Prostate gland (tissue), 2 donors: ENCODE results near the gene MAN2B1. TPM values are rescaled to one million over a fixed set of nuclear protein-coding genes. Genes with fewer than 3 reads are reported as not detected.
"Not testable (repeated sequence)": the region's sequence is repeated elsewhere in the genome, so short reads cannot be mapped to it uniquely, and the experiment has no call there.

ENCODE experiments used
- DNase-seq: peaks from one replicate; pipeline ENCODE4 v3.0.0-alpha.2; 2019; ENCODE audit warnings: low spot score
- H3K27ac ChIP-seq, 2 donors: fragments of 200-600 bp; sonication (generic); 2 replicates each; pipeline ENCODE4 v1.5.1; 2017 to 2019
- H3K27me3 ChIP-seq: fragments of 200-600 bp; sonication (generic); replicated peaks from 2 replicates; pipeline ENCODE4 v1.5.1; 2019; ENCODE audit not compliant: insufficient read depth
- H3K36me3 ChIP-seq, 2 donors: fragments of 200-600 bp; sonication (generic); 1 replicate in 1 of 2; 2 replicates in 1 of 2; pipeline versions ENCODE4 v1.5.1 to v1.8.1; 2017 to 2019
- H3K4me1 ChIP-seq: fragments of 200-600 bp; sonication (generic); replicated peaks from 2 replicates; pipeline ENCODE4 v1.5.1; 2019
- H3K4me3 ChIP-seq, 2 donors: fragments of 200-600 bp; sonication (generic); 2 replicates each; pipeline ENCODE4 v1.5.1; 2017 to 2019
- H3K9me3 ChIP-seq: fragments of 200-600 bp; sonication (generic); 2 replicates; pipeline ENCODE4 v1.5.1; 2017
- POLR2A ChIP-seq: fragments of 450-650 bp; IDR thresholded peaks from one replicate; pipeline ENCODE4 v1.6.1; 2016; ENCODE audit warnings: antibody characterized with exemption, mild to moderate bottlenecking
- POLR2AphosphoS5 ChIP-seq: sonication (generic); formaldehyde crosslinking; IDR thresholded peaks from one replicate; pipeline ENCODE4 v1.6.1; 2017; ENCODE audit warnings: antibody characterized with exemption
- WGBS: methylation state at CpG from one replicate; pipeline ENCODE4 v1.1.5; 2018; 5-methylcytosine and 5-hydroxymethylcytosine counted together
- intact Hi-C: fragments of 100-400 bp; cut with DNase I; formaldehyde crosslinking; loops from one replicate; pipeline ENCODE4 v1.14.2; 2022
- total RNA-seq, 2 donors: library from RNA; depleted of rRNA; stranded (reverse); fragments of >200 nt; gene quantifications; one replicate each; pipeline ENCODE4 v1.1.0, GENCODE V29; 2016
- TF ChIP-seq, protein P1 (sequence below), 4 experiments: fragments of 200-600 bp in 2 of 4; fragments of 450-650 bp in 2 of 4; sonication (generic) in 2 of 4; IDR thresholded peaks; 1 replicate in 3 of 4; 2 replicates in 1 of 4; pipeline ENCODE4 v1.5.1; 2016 to 2019; ENCODE audit warnings: antibody characterized with exemption in 4 of 4, mild to moderate bottlenecking in 2 of 4, moderate library complexity in 2 of 4

MAN2B1 gene
- total RNA-seq, 2 donors from 2014 or later, result 60.2 to 91.9 TPM

DNA sequence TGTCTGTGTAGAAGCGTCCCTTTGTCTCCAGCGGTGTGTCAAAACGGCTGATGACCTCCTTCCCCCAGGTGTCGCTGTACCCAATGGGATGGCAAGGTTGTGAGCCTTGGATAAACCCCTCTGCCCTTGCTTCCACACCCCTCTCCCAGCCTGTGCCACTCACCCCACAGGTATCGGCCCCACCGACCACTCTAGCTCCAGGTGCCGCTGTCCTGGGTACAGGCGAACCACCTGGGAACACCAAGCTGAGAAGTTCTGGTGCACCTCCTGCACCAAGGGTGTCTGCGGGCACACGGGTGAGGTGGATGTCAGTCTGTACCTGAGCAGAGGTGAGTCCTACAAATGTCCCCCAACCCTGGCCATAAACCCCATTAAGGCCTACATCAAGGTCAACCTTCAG lies 16.6 kb downstream of the MAN2B1 start:
- Histone ChIP-seq H3K4me1 (peaks cover 5% of the 10 kb centered on the region), H3K4me3 (no peak overlapping the region), H3K27me3 (no peaks in the 10 kb centered on the region), H3K27ac (no peak overlapping the region), H3K9me3 (no peaks in the 10 kb centered on the region), H3K36me3 (no peaks in the 10 kb centered on the region)
- intact Hi-C loops, result no loop called here
- TF ChIP-seq, protein P1, sequence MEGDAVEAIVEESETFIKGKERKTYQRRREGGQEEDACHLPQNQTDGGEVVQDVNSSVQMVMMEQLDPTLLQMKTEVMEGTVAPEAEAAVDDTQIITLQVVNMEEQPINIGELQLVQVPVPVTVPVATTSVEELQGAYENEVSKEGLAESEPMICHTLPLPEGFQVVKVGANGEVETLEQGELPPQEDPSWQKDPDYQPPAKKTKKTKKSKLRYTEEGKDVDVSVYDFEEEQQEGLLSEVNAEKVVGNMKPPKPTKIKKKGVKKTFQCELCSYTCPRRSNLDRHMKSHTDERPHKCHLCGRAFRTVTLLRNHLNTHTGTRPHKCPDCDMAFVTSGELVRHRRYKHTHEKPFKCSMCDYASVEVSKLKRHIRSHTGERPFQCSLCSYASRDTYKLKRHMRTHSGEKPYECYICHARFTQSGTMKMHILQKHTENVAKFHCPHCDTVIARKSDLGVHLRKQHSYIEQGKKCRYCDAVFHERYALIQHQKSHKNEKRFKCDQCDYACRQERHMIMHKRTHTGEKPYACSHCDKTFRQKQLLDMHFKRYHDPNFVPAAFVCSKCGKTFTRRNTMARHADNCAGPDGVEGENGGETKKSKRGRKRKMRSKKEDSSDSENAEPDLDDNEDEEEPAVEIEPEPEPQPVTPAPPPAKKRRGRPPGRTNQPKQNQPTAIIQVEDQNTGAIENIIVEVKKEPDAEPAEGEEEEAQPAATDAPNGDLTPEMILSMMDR (IDR thresholded peaks at IDR 0.05), result no peak
- TF ChIP-seq POLR2A (no peak), POLR2AphosphoS5 (no peak)
- DNase-seq, result no peak
- 96% methylated on average over 10 of the region's 10 CpGs for WGBS

DNA sequence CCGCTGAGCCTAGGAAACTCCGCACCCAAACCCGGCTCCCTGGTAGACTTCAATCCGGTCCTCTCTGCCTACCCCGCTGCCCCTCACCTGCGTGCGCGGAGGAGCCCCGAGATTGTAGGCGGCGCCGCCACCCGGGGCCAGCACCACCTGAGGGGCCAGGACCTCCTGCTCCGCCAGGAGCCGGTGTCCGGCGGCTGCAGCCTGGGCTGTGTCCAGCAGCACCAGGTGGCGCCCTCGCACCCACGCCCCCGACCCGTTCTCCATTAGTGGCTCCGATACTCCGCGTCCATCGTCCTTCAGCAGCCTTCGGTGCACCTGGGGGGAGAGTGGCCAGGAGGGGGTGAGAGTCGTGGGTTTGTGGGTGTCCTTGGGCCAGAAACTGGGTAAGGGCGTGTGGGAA lies 18.5 kb downstream of the MAN2B1 start:
- H3K4me1 ChIP-seq, result peaks cover 5% of the 10 kb centered on the region
- no peak for DNase-seq
- no peaks in the 10 kb centered on the region for H3K27me3 ChIP-seq
- no peaks in the 10 kb centered on the region for H3K9me3 ChIP-seq
- no peak overlapping the region for H3K27ac ChIP-seq
- intact Hi-C loops, result no loop called here
- no peak for TF ChIP-seq POLR2AphosphoS5
- TF ChIP-seq, protein P1 (IDR thresholded peaks at IDR 0.05), result peak in 1 of 4 experiments; percentile 29
- TF ChIP-seq POLR2A, result no peak
- 20% methylated on average over 26 of the region's 29 CpGs for WGBS
- no peaks in the 10 kb centered on the region for H3K36me3 ChIP-seq
- peak overlapping the region; percentile 12 to 20 for H3K4me3 ChIP-seq

DNA sequence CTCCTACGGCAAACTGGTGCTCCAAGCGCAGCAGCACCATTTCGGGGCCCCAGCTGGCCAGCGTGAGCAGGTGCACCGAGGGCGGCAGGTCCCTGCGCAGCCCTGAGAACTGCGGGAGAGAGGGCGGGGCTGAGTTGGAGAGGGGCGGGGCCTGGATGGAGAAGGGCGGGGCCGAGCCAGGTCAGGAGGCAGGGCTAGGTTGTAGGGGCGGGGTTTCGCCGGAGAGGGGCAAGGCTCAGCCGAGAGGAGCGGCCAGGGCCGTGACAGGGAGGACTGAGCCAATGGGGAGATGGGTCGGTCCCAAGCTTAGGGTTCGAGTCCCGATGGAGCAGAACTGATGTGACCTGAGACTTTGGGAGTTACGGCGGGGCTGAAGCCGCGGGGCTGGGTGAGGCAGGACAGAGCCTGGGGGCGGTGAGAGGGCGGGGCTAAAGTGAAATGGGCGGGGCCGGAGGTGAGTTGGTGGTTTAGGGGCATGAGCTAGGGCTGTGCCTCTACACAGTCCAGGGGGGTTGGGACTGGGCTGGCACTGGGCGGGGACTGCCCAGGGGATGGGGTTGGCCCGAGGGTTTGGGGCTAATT lies 19.0 kb downstream of the MAN2B1 start:
- 13% methylated on average over 31 of the region's 31 CpGs for WGBS
- no peaks in the 10 kb centered on the region for H3K27me3 ChIP-seq
- TF ChIP-seq, protein P1 (IDR thresholded peaks at IDR 0.05), result no peak
- no peak for TF ChIP-seq POLR2A
- TF ChIP-seq POLR2AphosphoS5, result no peak
- no peaks in the 10 kb centered on the region for H3K36me3 ChIP-seq
- intact Hi-C loops, result no loop called here
- H3K9me3 ChIP-seq, result no peaks in the 10 kb centered on the region
- DNase-seq, result peak; percentile 33
- no peak overlapping the region for H3K27ac ChIP-seq
- peaks cover 5% of the 10 kb centered on the region for H3K4me1 ChIP-seq
- peak overlapping the region; percentile 12 to 20 for H3K4me3 ChIP-seq

DNA sequence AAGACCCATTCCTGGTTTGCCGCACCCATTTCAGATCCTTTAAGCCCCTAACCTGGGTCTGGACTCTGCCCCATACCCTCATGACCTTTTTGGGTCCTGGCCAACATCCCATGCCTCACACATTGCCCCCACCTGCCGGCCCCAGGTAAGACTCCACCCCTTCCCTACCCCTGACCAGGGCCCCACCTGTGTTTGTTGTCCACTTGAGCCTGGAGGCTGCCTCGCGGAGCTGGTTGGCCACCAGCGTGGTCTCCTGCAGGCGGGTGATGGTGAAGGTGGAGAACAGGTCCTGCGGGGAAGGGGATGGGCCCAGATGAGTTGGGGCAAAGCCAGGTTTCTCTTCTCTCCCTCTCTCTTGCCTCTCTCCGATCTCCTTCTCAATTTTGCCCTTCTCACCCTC lies 19.5 kb downstream of the MAN2B1 start:
- peaks cover 5% of the 10 kb centered on the region for H3K4me1 ChIP-seq
- no peak overlapping the region for H3K4me3 ChIP-seq
- no peaks in the 10 kb centered on the region for H3K36me3 ChIP-seq
- 70% methylated on average over 8 of the region's 8 CpGs for WGBS
- no peaks in the 10 kb centered on the region for H3K27me3 ChIP-seq
- intact Hi-C loops, result no loop called here
- DNase-seq, result no peak
- no peak overlapping the region for H3K27ac ChIP-seq
- no peak for TF ChIP-seq POLR2AphosphoS5
- TF ChIP-seq, protein P1 (IDR thresholded peaks at IDR 0.05), result no peak
- no peak for TF ChIP-seq POLR2A
- H3K9me3 ChIP-seq, result no peaks in the 10 kb centered on the region

DNA sequence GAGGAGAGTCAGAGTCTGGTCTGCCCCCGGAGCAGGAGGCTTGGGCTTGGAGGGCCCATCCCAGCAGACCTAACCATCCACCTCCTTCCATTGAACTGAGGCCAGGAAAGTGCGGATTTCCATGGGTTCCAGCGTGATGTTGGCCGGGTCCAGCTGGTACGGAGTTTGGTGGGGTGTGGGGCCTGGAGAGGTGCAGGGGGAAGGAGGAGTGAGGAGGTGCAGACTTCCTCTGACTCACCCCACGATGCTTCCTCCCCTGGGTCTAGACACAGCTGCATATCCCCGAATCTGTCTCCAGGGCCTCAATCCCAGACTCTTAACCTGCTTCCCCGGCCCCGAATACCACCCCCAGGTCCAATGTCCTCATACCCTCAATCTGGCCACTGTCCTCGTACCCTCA lies 20.0 kb downstream of the MAN2B1 start:
- Histone ChIP-seq H3K27ac (no peak overlapping the region), H3K27me3 (no peaks in the 10 kb centered on the region), H3K4me3 (no peak overlapping the region), H3K9me3 (no peaks in the 10 kb centered on the region), H3K36me3 (no peaks in the 10 kb centered on the region), H3K4me1 (peaks cover 5% of the 10 kb centered on the region)
- TF ChIP-seq POLR2AphosphoS5, result no peak
- no peak for TF ChIP-seq POLR2A
- TF ChIP-seq, protein P1 (IDR thresholded peaks at IDR 0.05), result no peak
- 85% methylated on average over 10 of the region's 10 CpGs for WGBS
- intact Hi-C loops, result no loop called here
- no peak for DNase-seq

DNA sequence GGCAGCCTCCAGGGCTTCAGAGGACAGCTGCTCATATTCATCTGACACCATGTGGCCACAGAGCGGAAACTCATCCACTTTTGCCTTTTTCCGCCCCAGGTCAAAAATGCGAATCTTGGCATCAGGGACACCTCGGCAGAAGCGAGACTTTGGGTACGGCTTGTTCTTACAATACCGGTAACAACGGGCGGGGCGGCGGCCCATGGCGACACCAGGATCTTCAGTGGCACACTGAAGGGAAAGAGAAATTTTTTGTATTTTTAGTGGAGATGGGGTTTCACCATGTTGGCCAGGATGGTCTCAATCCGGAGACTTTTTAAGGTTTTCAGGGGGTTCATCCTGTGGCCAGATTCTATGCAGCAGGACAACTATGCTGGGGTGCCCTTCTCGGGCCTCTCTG lies 22.8 kb downstream of the MAN2B1 start:
- H3K4me3 ChIP-seq, intact Hi-C loops, H3K4me1 ChIP-seq, H3K27ac ChIP-seq, H3K9me3 ChIP-seq, H3K27me3 ChIP-seq, DNase-seq, H3K36me3 ChIP-seq: not testable (repeated sequence)
- WGBS, result 95% methylated on average over 14 of the region's 14 CpGs
